ENCODE measurements around the gene BCR.

- no peak for TF ChIP-seq CTCF (conservative IDR thresholded peaks at IDR 0.05; ENCODE audit: low read depth, low read length)
- no peak for TF ChIP-seq MXI1 (IDR thresholded peaks at IDR 0.05; ENCODE audit: borderline replicate concordance, low read depth, low read length)
- no peak for TF ChIP-seq POLR2A (IDR thresholded peaks at IDR 0.05; ENCODE audit: low read depth, low read length)
- no peak for TF ChIP-seq RFX5 (IDR thresholded peaks at IDR 0.05; ENCODE audit: low read depth, low read length)
- TF ChIP-seq SMC3 (IDR thresholded peaks at IDR 0.05; ENCODE audit: low read depth, low read length), result no peak
- no peak for TF ChIP-seq RCOR1 (IDR thresholded peaks at IDR 0.05; ENCODE audit: insufficient replicate concordance, low read length)
- TF ChIP-seq USF2 (IDR thresholded peaks at IDR 0.05; ENCODE audit: low read depth, low read length), result no peak
- no peak for TF ChIP-seq FOS (IDR thresholded peaks at IDR 0.05; ENCODE audit: low read depth, low read length)
- no peak for TF ChIP-seq RAD21 (IDR thresholded peaks at IDR 0.05; ENCODE audit: low read length)
- no peak for TF ChIP-seq CEBPB (IDR thresholded peaks at IDR 0.05; ENCODE audit: low read depth, low read length)
- TF ChIP-seq BHLHE40 (IDR thresholded peaks at IDR 0.05; ENCODE audit: low read depth, low read length), result no peak
Observed at GRCh38 chr22:23241562-23242472, 61.5 kb downstream of the BCR start.

All from IMR-90 (cell line).